VCaP (cell line): ENCODE data around the gene MAPK11.

Experiments
- H3K27ac ChIP-seq: fragments of 450-650 bp; 2 replicates; pipeline ENCODE4 v1.5.1; 2017
- TF ChIP-seq, protein P1 (sequence below): fragments of 450-650 bp; conservative IDR thresholded peaks from 2 replicates; pipeline ENCODE4 v1.5.1; 2017; ENCODE audit warnings: mild to moderate bottlenecking, moderate library complexity

Gene MAPK11

GRCh38 chr22:50282361-50283155 lies 12.4 kb upstream of the MAPK11 start:
- no peak overlapping the region for H3K27ac ChIP-seq
- TF ChIP-seq, protein P1, sequence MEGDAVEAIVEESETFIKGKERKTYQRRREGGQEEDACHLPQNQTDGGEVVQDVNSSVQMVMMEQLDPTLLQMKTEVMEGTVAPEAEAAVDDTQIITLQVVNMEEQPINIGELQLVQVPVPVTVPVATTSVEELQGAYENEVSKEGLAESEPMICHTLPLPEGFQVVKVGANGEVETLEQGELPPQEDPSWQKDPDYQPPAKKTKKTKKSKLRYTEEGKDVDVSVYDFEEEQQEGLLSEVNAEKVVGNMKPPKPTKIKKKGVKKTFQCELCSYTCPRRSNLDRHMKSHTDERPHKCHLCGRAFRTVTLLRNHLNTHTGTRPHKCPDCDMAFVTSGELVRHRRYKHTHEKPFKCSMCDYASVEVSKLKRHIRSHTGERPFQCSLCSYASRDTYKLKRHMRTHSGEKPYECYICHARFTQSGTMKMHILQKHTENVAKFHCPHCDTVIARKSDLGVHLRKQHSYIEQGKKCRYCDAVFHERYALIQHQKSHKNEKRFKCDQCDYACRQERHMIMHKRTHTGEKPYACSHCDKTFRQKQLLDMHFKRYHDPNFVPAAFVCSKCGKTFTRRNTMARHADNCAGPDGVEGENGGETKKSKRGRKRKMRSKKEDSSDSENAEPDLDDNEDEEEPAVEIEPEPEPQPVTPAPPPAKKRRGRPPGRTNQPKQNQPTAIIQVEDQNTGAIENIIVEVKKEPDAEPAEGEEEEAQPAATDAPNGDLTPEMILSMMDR: no peak

GRCh38 chr22:50281957-50282356 lies 11.8 kb upstream of the MAPK11 start:
- H3K27ac ChIP-seq: no peak overlapping the region
- TF ChIP-seq, protein P1: no peak

DNA sequence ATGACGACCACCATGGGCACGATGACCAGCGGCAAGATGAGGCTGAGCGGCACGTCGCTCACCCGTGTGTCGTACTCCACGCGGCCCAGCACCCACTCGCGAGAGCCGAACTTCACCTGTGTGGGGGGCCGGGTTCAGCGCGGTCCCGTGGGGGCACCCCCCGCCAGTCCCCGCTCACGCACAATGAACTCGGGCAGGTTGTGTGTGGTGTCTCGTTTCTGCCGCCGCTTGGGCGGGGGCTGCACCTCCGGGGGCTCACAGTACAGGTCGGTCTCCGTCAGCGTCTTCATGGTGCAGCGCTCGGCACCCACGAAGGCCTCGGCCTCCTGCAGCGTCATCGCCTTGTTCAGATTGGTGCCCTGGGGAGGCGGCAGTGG lies 11.2 kb upstream of the MAPK11 start:
- no peak overlapping the region for H3K27ac ChIP-seq
- TF ChIP-seq, protein P1: no peak

GRCh38 chr22:50280708-50281383 lies 10.7 kb upstream of the MAPK11 start:
- TF ChIP-seq, protein P1: no peak
- H3K27ac ChIP-seq: no peak overlapping the region

- TF ChIP-seq, protein P1: no peak
- H3K27ac ChIP-seq: no peak overlapping the region
Observed at GRCh38 chr22:50280022-50280707, 10.0 kb upstream of the MAPK11 start.

GRCh38 chr22:50278956-50279619 lies 8.9 kb upstream of the MAPK11 start:
- H3K27ac ChIP-seq: no peak overlapping the region
- TF ChIP-seq, protein P1: no peak

- no peak overlapping the region for H3K27ac ChIP-seq
- TF ChIP-seq, protein P1: no peak
Observed at GRCh38 chr22:50278461-50278860, 8.3 kb upstream of the MAPK11 start.
